ENCODE measurements around the gene CNEP1R1. TPM values are rescaled to one million over a fixed set of nuclear protein-coding genes. Genes with fewer than 3 reads are reported as not detected.

Gene CNEP1R1
- total and polyA plus RNA-seq, 2 of the 8 experiments (the other 6 are each of a cell fraction or from before 2014, with no cell fraction given), result 10.6 to 13.6 TPM

DNA sequence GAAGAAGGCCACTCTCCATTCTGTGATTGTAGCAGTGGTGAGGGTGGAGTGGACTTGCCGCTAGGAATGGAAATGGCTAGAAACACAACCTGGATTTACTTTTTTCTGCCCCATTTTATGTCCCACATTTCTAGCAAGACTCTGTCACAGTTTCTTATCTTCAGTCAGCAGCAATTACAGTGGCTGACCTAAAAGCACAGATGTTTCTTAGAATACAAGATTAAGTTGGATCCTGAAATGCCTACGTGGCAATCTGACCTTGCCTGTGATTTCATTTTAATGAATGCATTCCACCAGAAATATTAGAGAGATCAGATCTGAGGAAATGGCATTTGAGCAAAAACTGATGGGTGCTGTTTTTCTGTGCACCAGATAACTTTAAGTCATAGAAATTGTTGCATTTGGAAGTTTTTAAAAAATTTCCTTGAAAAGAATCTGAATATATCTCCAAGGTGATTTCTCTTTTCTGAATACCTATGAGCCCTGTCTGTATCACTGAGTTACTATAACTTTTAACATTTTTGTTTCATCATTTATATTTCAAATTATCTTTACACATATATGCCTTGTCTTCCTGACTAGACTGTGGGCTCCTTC is 46.1 kb downstream of the CNEP1R1 start (continued):
- TF ChIP-seq, protein P1, sequence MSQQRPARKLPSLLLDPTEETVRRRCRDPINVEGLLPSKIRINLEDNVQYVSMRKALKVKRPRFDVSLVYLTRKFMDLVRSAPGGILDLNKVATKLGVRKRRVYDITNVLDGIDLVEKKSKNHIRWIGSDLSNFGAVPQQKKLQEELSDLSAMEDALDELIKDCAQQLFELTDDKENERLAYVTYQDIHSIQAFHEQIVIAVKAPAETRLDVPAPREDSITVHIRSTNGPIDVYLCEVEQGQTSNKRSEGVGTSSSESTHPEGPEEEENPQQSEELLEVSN (IDR thresholded peaks at IDR 0.05), result no peak
- TF ChIP-seq, protein P2, sequence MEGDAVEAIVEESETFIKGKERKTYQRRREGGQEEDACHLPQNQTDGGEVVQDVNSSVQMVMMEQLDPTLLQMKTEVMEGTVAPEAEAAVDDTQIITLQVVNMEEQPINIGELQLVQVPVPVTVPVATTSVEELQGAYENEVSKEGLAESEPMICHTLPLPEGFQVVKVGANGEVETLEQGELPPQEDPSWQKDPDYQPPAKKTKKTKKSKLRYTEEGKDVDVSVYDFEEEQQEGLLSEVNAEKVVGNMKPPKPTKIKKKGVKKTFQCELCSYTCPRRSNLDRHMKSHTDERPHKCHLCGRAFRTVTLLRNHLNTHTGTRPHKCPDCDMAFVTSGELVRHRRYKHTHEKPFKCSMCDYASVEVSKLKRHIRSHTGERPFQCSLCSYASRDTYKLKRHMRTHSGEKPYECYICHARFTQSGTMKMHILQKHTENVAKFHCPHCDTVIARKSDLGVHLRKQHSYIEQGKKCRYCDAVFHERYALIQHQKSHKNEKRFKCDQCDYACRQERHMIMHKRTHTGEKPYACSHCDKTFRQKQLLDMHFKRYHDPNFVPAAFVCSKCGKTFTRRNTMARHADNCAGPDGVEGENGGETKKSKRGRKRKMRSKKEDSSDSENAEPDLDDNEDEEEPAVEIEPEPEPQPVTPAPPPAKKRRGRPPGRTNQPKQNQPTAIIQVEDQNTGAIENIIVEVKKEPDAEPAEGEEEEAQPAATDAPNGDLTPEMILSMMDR (IDR thresholded peaks at IDR 0.05; ENCODE audit: control extremely low read depth in 1 of 3, insufficient read depth in 1 of 3, low read depth in 1 of 3, low read length in 3 of 3), result no peak
- TF ChIP-seq, protein P3, sequence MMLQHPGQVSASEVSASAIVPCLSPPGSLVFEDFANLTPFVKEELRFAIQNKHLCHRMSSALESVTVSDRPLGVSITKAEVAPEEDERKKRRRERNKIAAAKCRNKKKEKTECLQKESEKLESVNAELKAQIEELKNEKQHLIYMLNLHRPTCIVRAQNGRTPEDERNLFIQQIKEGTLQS (IDR thresholded peaks at IDR 0.05; ENCODE audit: insufficient read depth, low read depth, low read length), result no peak
- no peak for TF ChIP-seq CEBPB (IDR thresholded peaks at IDR 0.05; ENCODE audit: low read depth, low read length)
